SK-N-SH treated with all-trans-retinoic acid at 6 μM for 48 hours (cell line): ENCODE measurements around the gene MMAB.

Experiments used
- ATAC-seq: fragments of 200-7000 bp; cut with Tn5 transposase; 3 replicates; pipeline ENCODE4 v1.9.1; 2020; ENCODE audit warnings: mild to moderate bottlenecking, moderate library complexity
- ARNTL ChIP-seq: fragments of 450-650 bp; formaldehyde crosslinking; IDR thresholded peaks from 2 replicates; pipeline ENCODE4 v1.5.0; 2020; ENCODE audit warnings: low read depth, mild to moderate bottlenecking, moderate library complexity, borderline replicate concordance
- BACH2 ChIP-seq: fragments of 250-450 bp; sonication (Bioruptor Pico); IDR thresholded peaks from 2 replicates; pipeline ENCODE4 v1.9.0; 2021; ENCODE audit warnings: mild to moderate bottlenecking, borderline replicate concordance
- CREB5 ChIP-seq: fragments of 250-450 bp; sonication (Bioruptor Pico); IDR thresholded peaks from 2 replicates; pipeline ENCODE4 v1.5.1; 2020; ENCODE audit warnings: low read depth, mild to moderate bottlenecking, moderate library complexity
- CSRNP3 ChIP-seq: fragments of 250-450 bp; sonication (Bioruptor Pico); IDR thresholded peaks from 2 replicates; pipeline ENCODE4 v1.5.1; 2021; ENCODE audit warnings: mild to moderate bottlenecking, moderate library complexity
- ESRRG ChIP-seq: fragments of 250-450 bp; sonication (Bioruptor Pico); IDR thresholded peaks from 2 replicates; pipeline ENCODE4 v1.6.1; 2021; ENCODE audit warnings: mild to moderate bottlenecking
- ISL1 ChIP-seq: fragments of 250-450 bp; sonication (Bioruptor Pico); IDR thresholded peaks from 2 replicates; pipeline ENCODE4 v2.1.2; 2022; ENCODE audit warnings: mild to moderate bottlenecking, moderate library complexity
- OSR1 ChIP-seq: fragments of 250-450 bp; sonication (Bioruptor Pico); IDR thresholded peaks from 2 replicates; pipeline ENCODE4 v1.8.0; 2022; ENCODE audit warnings: moderate library complexity, mild to moderate bottlenecking, inconsistent platforms
- PATZ1 ChIP-seq: fragments of 250-450 bp; sonication (Bioruptor Pico); IDR thresholded peaks from 2 replicates; pipeline ENCODE4 v1.8.0; 2020; ENCODE audit warnings: mild to moderate bottlenecking, moderate library complexity, borderline replicate concordance
- POU6F1 ChIP-seq: fragments of 250-450 bp; sonication (Bioruptor Pico); IDR thresholded peaks from 2 replicates; pipeline ENCODE4 v1.8.0; 2021; ENCODE audit warnings: low read depth, mild to moderate bottlenecking, moderate library complexity, borderline replicate concordance
- PPARA ChIP-seq: fragments of 250-450 bp; sonication (Bioruptor Pico); IDR thresholded peaks from 2 replicates; pipeline ENCODE4 v1.5.0; 2020; ENCODE audit warnings: mild to moderate bottlenecking, borderline replicate concordance
- RARB ChIP-seq: fragments of 250-450 bp; sonication (Bioruptor Pico); IDR thresholded peaks from 2 replicates; pipeline ENCODE4 v1.8.0; 2021; ENCODE audit warnings: mild to moderate bottlenecking, moderate library complexity
- SNAI2 ChIP-seq: fragments of 250-450 bp; sonication (Bioruptor Pico); IDR thresholded peaks from 2 replicates; pipeline ENCODE4 v1.5.0; 2020; ENCODE audit warnings: mild to moderate bottlenecking, moderate library complexity
- TCF4 ChIP-seq: fragments of 250-450 bp; sonication (Bioruptor Pico); IDR thresholded peaks from 2 replicates; pipeline ENCODE4 v1.8.0; 2021; ENCODE audit warnings: mild to moderate bottlenecking, moderate library complexity, borderline replicate concordance
- TOX ChIP-seq: fragments of 250-450 bp; sonication (Bioruptor Pico); IDR thresholded peaks from 2 replicates; pipeline ENCODE4 v1.8.0; 2021; ENCODE audit warnings: mild to moderate bottlenecking, moderate library complexity, borderline replicate concordance
- TSHZ2 ChIP-seq: fragments of 250-450 bp; sonication (Bioruptor Pico); IDR thresholded peaks from 2 replicates; pipeline ENCODE4 v1.5.0; 2020; ENCODE audit warnings: mild to moderate bottlenecking, moderate library complexity
- ZC3H10 ChIP-seq: fragments of 250-450 bp; sonication (Bioruptor Pico); IDR thresholded peaks from 2 replicates; pipeline ENCODE4 v1.5.1; 2021; ENCODE audit warnings: mild to moderate bottlenecking, moderate library complexity
- ZFP3 ChIP-seq: fragments of 250-450 bp; sonication (Bioruptor Pico); IDR thresholded peaks from 2 replicates; pipeline ENCODE4 v1.5.0; 2020; ENCODE audit warnings: mild to moderate bottlenecking, moderate library complexity
- ZFP30 ChIP-seq: fragments of 450-650 bp; formaldehyde crosslinking; IDR thresholded peaks from 2 replicates; pipeline ENCODE4 v1.5.0; 2022; ENCODE audit warnings: mild to moderate bottlenecking, moderate library complexity
- ZNF565 ChIP-seq: fragments of 450-650 bp; formaldehyde crosslinking; conservative IDR thresholded peaks from 2 replicates; pipeline ENCODE4 v1.5.0; 2020; ENCODE audit warnings: low read depth, mild to moderate bottlenecking, moderate library complexity
- ZNF70 ChIP-seq: fragments of 450-650 bp; formaldehyde crosslinking; IDR thresholded peaks from 2 replicates; pipeline ENCODE4 v1.5.0; 2020; ENCODE audit warnings: mild to moderate bottlenecking, moderate library complexity
- ZNF8 ChIP-seq: fragments of 450-650 bp; formaldehyde crosslinking; IDR thresholded peaks from 2 replicates; pipeline ENCODE4 v1.5.0; 2020; ENCODE audit warnings: mild to moderate bottlenecking, moderate library complexity

The MMAB gene

GRCh38 chr12:109583733-109584132 is 10.4 kb upstream of the MMAB start:
- TF ChIP-seq RARB (CRISPR knock-in tag) (no peak), ESRRG (CRISPR knock-in tag) (no peak), PATZ1 (no peak), OSR1 (CRISPR knock-in tag) (no peak), ZNF70 (CRISPR knock-in tag) (no peak), SNAI2 (CRISPR knock-in tag) (no peak), TCF4 (no peak), CSRNP3 (no peak), ZNF565 (CRISPR knock-in tag) (no peak), ARNTL (CRISPR knock-in tag) (no peak), ZC3H10 (no peak), ZNF8 (no peak), CREB5 (CRISPR knock-in tag) (no peak), BACH2 (no peak)

GRCh38 chr12:109582636-109583035 is 9.3 kb upstream of the MMAB start:
- TF ChIP-seq TCF4 (no peak), CSRNP3 (no peak), ZFP3 (CRISPR knock-in tag) (no peak)
- TF ChIP-seq, all 23 proteins: peak for 0
- peak; percentile 39; the same call in 1 of the 3 replicates for ATAC-seq

More at GRCh38 chr12:109583733-109584132, 10.4 kb upstream of the MMAB start:
- ATAC-seq: no peak

- ATAC-seq: no peak
- TF ChIP-seq TSHZ2 (no peak), ZFP30 (CRISPR knock-in tag) (no peak), TOX (CRISPR knock-in tag) (no peak), CSRNP3 (no peak), ESRRG (CRISPR knock-in tag) (no peak), ISL1 (CRISPR knock-in tag) (no peak), PPARA (CRISPR knock-in tag) (no peak), CREB5 (CRISPR knock-in tag) (no peak), SNAI2 (CRISPR knock-in tag) (no peak), ZNF565 (CRISPR knock-in tag) (no peak), POU6F1 (CRISPR knock-in tag) (no peak), ZNF70 (CRISPR knock-in tag) (no peak), ZFP3 (CRISPR knock-in tag) (no peak)
Observed at GRCh38 chr12:109581856-109582255, 8.6 kb upstream of the MMAB start.
